ENCODE measurements around the gene HSD11B1L.
A peak's percentile ranks its signal among the peaks of the same experiment; 100 is the strongest.
"Not testable (repeated sequence)": the region's sequence is repeated elsewhere in the genome, so short reads cannot be mapped to it uniquely, and the experiment has no call there.

The HSD11B1L gene

GRCh38 chr19:5687360-5688198 lies 6.8 kb downstream of the HSD11B1L start:
- no peak for DNase-seq (ENCODE audit: low read depth)

GRCh38 chr19:5688262-5688881 lies 7.5 kb downstream of the HSD11B1L start:
- not testable (repeated sequence) for DNase-seq (ENCODE audit: low read depth)

- peak; percentile 98 for DNase-seq (ENCODE audit: low read depth)
Observed at GRCh38 chr19:5690125-5690954, 9.5 kb downstream of the HSD11B1L start, which contains the start of gene RPL36. Gene RPL36, plus strand, starts transcription at chr19:5690295. Its CDS starts 213 bp downstream, at chr19:5690508.

GRCh38 chr19:5690955-5691821 lies 10.4 kb downstream of the HSD11B1L start:
- no peak for DNase-seq (ENCODE audit: low read depth)

- no peak for DNase-seq (ENCODE audit: low read depth)
Observed at GRCh38 chr19:5691822-5692722, 11.2 kb downstream of the HSD11B1L start.

- no peak for DNase-seq (ENCODE audit: low read depth)
Observed at GRCh38 chr19:5692723-5693194, 11.9 kb downstream of the HSD11B1L start.

- DNase-seq (ENCODE audit: low read depth): no peak
Observed at GRCh38 chr19:5693195-5694166, 12.7 kb downstream of the HSD11B1L start.

GRCh38 chr19:5694167-5694955 lies 13.5 kb downstream of the HSD11B1L start:
- DNase-seq (ENCODE audit: low read depth): no peak

GRCh38 chr19:5694956-5695648 lies 14.3 kb downstream of the HSD11B1L start:
- DNase-seq (ENCODE audit: low read depth): no peak

GRCh38 chr19:5695649-5696195 lies 14.9 kb downstream of the HSD11B1L start:
- no peak for DNase-seq (ENCODE audit: low read depth)

- DNase-seq (ENCODE audit: low read depth): no peak
Observed at GRCh38 chr19:5696196-5697021, 15.6 kb downstream of the HSD11B1L start.

- DNase-seq (ENCODE audit: low read depth): no peak
Observed at GRCh38 chr19:5697022-5697889, 16.4 kb downstream of the HSD11B1L start.

- no peak for DNase-seq (ENCODE audit: low read depth)
Observed at GRCh38 chr19:5697890-5698634, 17.2 kb downstream of the HSD11B1L start.

GRCh38 chr19:5698635-5699422 lies 18.0 kb downstream of the HSD11B1L start:
- DNase-seq (ENCODE audit: low read depth): no peak

All from T follicular helper cell (primary cell).